K562 (cell line): ENCODE results near the gene TUBG2.

Experiments
- CTCF ChIP-seq, 3 experiments: IDR thresholded peaks in 2 of 3; conservative IDR thresholded peaks in 1 of 3; 2 replicates each; pipeline ENCODE4 v1.5.1; 2011 to 2012; ENCODE audit warnings: low read length in 3 of 3, mild to moderate bottlenecking in 3 of 3, control low read depth in 2 of 3, improper control_type of control experiment in 1 of 3, inconsistent platforms in 1 of 3, low read depth in 1 of 3, mixed read lengths in 1 of 3, moderate library complexity in 1 of 3; ENCODE audit not compliant: insufficient read depth in 2 of 3
- DPF2 ChIP-seq: fragments of 450-650 bp; IDR thresholded peaks from 2 replicates; pipeline ENCODE4 v1.6.1; 2016
- ELF1 ChIP-seq: fragments of 200-800 bp; sonication (Bioruptor generic); IDR thresholded peaks from 2 replicates; pipeline ENCODE4 v1.6.1; 2016; ENCODE audit warnings: missing genetic modification characterization, missing compliant biosample characterization
- JUND ChIP-seq, 2 experiments: IDR thresholded peaks; 2 replicates in 1 of 2; 3 replicates in 1 of 2; pipeline ENCODE4 v1.6.1; 2011; ENCODE audit warnings: borderline replicate concordance in 2 of 2, low read depth in 2 of 2, low read length in 2 of 2, improper control_type of control experiment in 1 of 2, missing biosample characterization in 1 of 2, missing genetic modification characterization in 1 of 2, missing genetic modification reagents in 1 of 2
- NCOA4 ChIP-seq: fragments of 450-650 bp; IDR thresholded peaks from 2 replicates; pipeline ENCODE4 v1.6.1; 2018; ENCODE audit warnings: mild to moderate bottlenecking; ENCODE audit not compliant: partially characterized antibody
- NRF1 ChIP-seq, 2 experiments: fragments of 450-650 bp; IDR thresholded peaks in 1 of 2; conservative IDR thresholded peaks in 1 of 2; 2 replicates each; pipeline ENCODE4 v1.6.1; 2014; ENCODE audit warnings: mild to moderate bottlenecking in 2 of 2
- TAF1 ChIP-seq: IDR thresholded peaks from 2 replicates; pipeline ENCODE4 v1.6.1; 2011; ENCODE audit warnings: mild to moderate bottlenecking, low read length, moderate library complexity; ENCODE audit not compliant: insufficient read depth, control insufficient read depth, severe bottlenecking; ENCODE audit errors: extremely low read depth
- ZNF134 ChIP-seq: fragments of 250-450 bp; sonication (Bioruptor Pico); conservative IDR thresholded peaks from 2 replicates; pipeline ENCODE4 v1.4.0; 2020
- ZNF175 ChIP-seq: fragments of 200-800 bp; sonication (Bioruptor generic); IDR thresholded peaks from 2 replicates; pipeline ENCODE4 v1.6.1; 2016; ENCODE audit warnings: low read depth, mild to moderate bottlenecking, missing genetic modification characterization, missing compliant biosample characterization
- ZNF561 ChIP-seq: fragments of 450-650 bp; formaldehyde crosslinking; conservative IDR thresholded peaks from 2 replicates; pipeline ENCODE4 v1.4.0; 2020; ENCODE audit warnings: mild to moderate bottlenecking, moderate library complexity
- TF ChIP-seq, protein P1 (sequence below): conservative IDR thresholded peaks from 2 replicates; pipeline ENCODE4 v1.6.1; 2011; ENCODE audit warnings: low read depth, mild to moderate bottlenecking, low read length; ENCODE audit not compliant: control insufficient read depth

GRCh38 chr17:42700586-42701289 is 41.7 kb downstream of the TUBG2 start:
- TF ChIP-seq NCOA4 = no peak
- TF ChIP-seq TAF1 = no peak
- no peak for TF ChIP-seq ELF1 (tag)
- TF ChIP-seq JUND (IDR thresholded peaks at IDR 0.05; ENCODE audit: borderline replicate concordance, low read depth, low read length) = no peak
- TF ChIP-seq JUND (tag; IDR thresholded peaks at IDR 0.05; ENCODE audit: borderline replicate concordance, low read depth, low read length) = no peak
- no peak for TF ChIP-seq ZNF134
- no peak for TF ChIP-seq CTCF (IDR thresholded peaks at IDR 0.05 in 2 of 3, conservative IDR thresholded peaks at IDR 0.05 in 1 of 3; ENCODE audit: insufficient read depth in 2 of 3, low read depth in 1 of 3, low read length in 3 of 3)
- no peak for TF ChIP-seq NRF1 (conservative IDR thresholded peaks at IDR 0.05 in 1 of 2, IDR thresholded peaks at IDR 0.05 in 1 of 2)
- TF ChIP-seq, protein P1, sequence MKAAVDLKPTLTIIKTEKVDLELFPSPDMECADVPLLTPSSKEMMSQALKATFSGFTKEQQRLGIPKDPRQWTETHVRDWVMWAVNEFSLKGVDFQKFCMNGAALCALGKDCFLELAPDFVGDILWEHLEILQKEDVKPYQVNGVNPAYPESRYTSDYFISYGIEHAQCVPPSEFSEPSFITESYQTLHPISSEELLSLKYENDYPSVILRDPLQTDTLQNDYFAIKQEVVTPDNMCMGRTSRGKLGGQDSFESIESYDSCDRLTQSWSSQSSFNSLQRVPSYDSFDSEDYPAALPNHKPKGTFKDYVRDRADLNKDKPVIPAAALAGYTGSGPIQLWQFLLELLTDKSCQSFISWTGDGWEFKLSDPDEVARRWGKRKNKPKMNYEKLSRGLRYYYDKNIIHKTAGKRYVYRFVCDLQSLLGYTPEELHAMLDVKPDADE = no peak
- TF ChIP-seq ZNF561 (CRISPR knock-in tag) = no peak
- no peak for TF ChIP-seq ZNF175
- TF ChIP-seq DPF2 = no peak
